Measurements from ENCODE around the gene ADGRG6. TPM values are rescaled to one million over a fixed set of nuclear protein-coding genes. Genes with fewer than 3 reads are reported as not detected.

ADGRG6 gene
- total and polyA plus RNA-seq, 2 donors (not counting 1 experiment from before 2014, with no cell fraction given), result 0.03 TPM; not detected in 1

DNA sequence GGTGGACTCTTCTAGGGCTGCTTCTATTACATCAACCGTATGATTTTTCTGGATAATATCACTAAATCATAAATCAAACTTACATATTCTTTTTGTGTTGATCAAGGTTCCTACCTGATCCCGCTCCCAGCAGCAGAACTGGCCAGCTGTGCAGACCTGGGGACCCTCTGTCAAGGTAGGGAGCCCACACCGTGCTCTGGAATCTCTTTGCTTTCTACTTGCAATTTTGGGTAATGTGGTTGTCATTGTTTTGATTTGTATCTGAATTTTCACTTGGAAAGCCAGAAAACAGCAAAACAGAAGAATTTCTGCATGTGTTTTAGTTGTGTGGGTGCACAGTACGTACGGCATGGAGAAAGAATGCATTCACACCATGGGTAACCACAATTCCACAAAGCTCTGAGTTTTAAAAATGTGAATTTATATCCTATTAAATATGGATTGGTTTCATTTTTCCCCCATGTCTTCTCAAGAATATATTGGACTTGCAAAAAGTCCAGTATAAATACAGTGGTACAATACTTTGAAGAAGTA is 80.1 kb downstream of the ADGRG6 start:
- no peak overlapping the region for H3K4me2 ChIP-seq (replicated peaks; ENCODE audit: low read depth, low read length, poor library complexity, severe bottlenecking)
- no peak for DNase-seq
- H3K4me1 ChIP-seq (ENCODE audit: control insufficient read depth in 2 of 2, insufficient read depth in 2 of 2, low read length in 2 of 2), result no peaks in the 10 kb centered on the region
- Mint-ChIP-seq H3K9me3 (ENCODE audit: insufficient read depth) (no peaks in the 10 kb centered on the region), H3K4me1 (no peaks in the 10 kb centered on the region), H3K4me3 (no peak overlapping the region), H3K27ac (no peak overlapping the region), H3K27me3 (no peaks in the 10 kb centered on the region)
- intact Hi-C loops (cut with micrococcal nuclease), result no loop called here
- ChIA-PET CTCF (no interaction called here), POLR2A (no interaction called here)
- H3K9me3 ChIP-seq (ENCODE audit: control extremely low read depth in 1 of 3, control insufficient read depth in 2 of 3, insufficient read depth in 1 of 3, low read length in 2 of 3), result no peaks in the 10 kb centered on the region
- H4K20me1 ChIP-seq (ENCODE audit: control insufficient read depth, insufficient read depth, low read length, poor library complexity, severe bottlenecking), result no peaks in the 10 kb centered on the region
- H3K27me3 ChIP-seq (replicated peaks in 1 of 4; ENCODE audit: control extremely low read depth in 1 of 4, control insufficient read depth in 3 of 4, insufficient read depth in 4 of 4, low read length in 3 of 4), result no peaks in the 10 kb centered on the region
- ATAC-seq (ENCODE audit: low read depth), result no peak
- H3K79me2 ChIP-seq (ENCODE audit: control insufficient read depth, insufficient read depth, low read length), result no peaks in the 10 kb centered on the region
- H3K36me3 ChIP-seq (replicated peaks in 1 of 2; ENCODE audit: control extremely low read depth in 1 of 2, control insufficient read depth in 1 of 2, extremely low read depth in 1 of 2, insufficient read depth in 2 of 2, low read length in 1 of 2), result no peaks in the 10 kb centered on the region
- 14% methylated on average over 1 of the region's 5 CpGs for WGBS (ENCODE audit: insufficient coverage)
- TF ChIP-seq, protein P1, sequence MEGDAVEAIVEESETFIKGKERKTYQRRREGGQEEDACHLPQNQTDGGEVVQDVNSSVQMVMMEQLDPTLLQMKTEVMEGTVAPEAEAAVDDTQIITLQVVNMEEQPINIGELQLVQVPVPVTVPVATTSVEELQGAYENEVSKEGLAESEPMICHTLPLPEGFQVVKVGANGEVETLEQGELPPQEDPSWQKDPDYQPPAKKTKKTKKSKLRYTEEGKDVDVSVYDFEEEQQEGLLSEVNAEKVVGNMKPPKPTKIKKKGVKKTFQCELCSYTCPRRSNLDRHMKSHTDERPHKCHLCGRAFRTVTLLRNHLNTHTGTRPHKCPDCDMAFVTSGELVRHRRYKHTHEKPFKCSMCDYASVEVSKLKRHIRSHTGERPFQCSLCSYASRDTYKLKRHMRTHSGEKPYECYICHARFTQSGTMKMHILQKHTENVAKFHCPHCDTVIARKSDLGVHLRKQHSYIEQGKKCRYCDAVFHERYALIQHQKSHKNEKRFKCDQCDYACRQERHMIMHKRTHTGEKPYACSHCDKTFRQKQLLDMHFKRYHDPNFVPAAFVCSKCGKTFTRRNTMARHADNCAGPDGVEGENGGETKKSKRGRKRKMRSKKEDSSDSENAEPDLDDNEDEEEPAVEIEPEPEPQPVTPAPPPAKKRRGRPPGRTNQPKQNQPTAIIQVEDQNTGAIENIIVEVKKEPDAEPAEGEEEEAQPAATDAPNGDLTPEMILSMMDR (IDR thresholded peaks at IDR 0.05), result no peak
- TF ChIP-seq EZH2 (IDR thresholded peaks at IDR 0.05; ENCODE audit: borderline replicate concordance, insufficient read depth, low read depth, low read length, poor library complexity, severe bottlenecking), result no peak
- H3K9ac ChIP-seq (ENCODE audit: low read length), result no peak overlapping the region
- no peak overlapping the region for H2AFZ ChIP-seq (ENCODE audit: insufficient read depth, low read depth, low read length, poor library complexity, severe bottlenecking)
- H3K27ac ChIP-seq (ENCODE audit: low read length in 2 of 2), result no peak overlapping the region
- no peak overlapping the region for H3K4me3 ChIP-seq (ENCODE audit: control extremely low read depth in 1 of 5, extremely low read depth in 1 of 5, insufficient read depth in 1 of 5, low read depth in 2 of 5, low read length in 4 of 5)

DNA sequence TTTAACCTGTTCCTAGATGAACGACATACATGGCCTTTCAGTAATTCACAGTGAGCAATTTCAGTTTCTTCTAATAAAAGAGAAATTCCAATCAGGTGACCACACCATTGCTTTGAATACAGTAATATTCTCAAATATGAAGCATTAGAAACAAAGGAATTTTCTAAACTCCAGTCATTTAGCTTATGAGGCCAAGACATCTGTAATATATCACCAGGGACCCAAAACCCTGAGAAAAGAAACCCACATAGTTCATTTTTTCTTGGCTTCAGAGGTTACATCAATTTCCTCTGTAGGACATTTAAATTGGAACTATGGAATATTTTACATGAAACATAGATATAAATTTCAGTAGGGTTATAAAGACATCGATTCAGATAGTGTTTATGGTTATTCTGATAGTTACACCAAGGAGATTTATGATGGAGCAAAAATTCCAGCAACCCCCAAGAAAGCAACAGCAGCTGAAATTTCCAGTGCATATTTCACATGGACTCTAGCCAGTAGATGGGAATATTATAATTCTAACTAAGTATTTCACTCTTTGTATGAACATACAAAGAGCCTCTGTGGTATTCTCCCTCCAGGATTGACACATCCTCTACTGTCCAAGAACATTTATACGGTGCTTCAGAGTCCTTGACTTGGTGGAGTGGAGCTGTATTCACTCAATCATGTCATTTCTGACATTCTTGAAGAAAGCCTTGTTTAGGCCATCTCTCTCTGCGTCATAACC is 82.9 kb downstream of the ADGRG6 start:
- no peak for DNase-seq
- H4K20me1 ChIP-seq (ENCODE audit: control insufficient read depth, insufficient read depth, low read length, poor library complexity, severe bottlenecking), result no peaks in the 10 kb centered on the region
- no peaks in the 10 kb centered on the region for H3K9me3 ChIP-seq (ENCODE audit: control extremely low read depth in 1 of 3, control insufficient read depth in 2 of 3, insufficient read depth in 1 of 3, low read length in 2 of 3)
- Mint-ChIP-seq H3K4me3 (no peak overlapping the region), H3K9me3 (ENCODE audit: insufficient read depth) (no peaks in the 10 kb centered on the region), H3K27ac (no peak overlapping the region), H3K4me1 (no peaks in the 10 kb centered on the region), H3K27me3 (no peaks in the 10 kb centered on the region)
- H3K36me3 ChIP-seq (replicated peaks in 1 of 2; ENCODE audit: control extremely low read depth in 1 of 2, control insufficient read depth in 1 of 2, extremely low read depth in 1 of 2, insufficient read depth in 2 of 2, low read length in 1 of 2), result no peaks in the 10 kb centered on the region
- H3K4me2 ChIP-seq (replicated peaks; ENCODE audit: low read depth, low read length, poor library complexity, severe bottlenecking), result no peak overlapping the region
- no peak for ATAC-seq (ENCODE audit: low read depth)
- no peaks in the 10 kb centered on the region for H3K27me3 ChIP-seq (replicated peaks in 1 of 4; ENCODE audit: control extremely low read depth in 1 of 4, control insufficient read depth in 3 of 4, insufficient read depth in 4 of 4, low read length in 3 of 4)
- H3K9ac ChIP-seq (ENCODE audit: low read length), result no peak overlapping the region
- no peak for TF ChIP-seq EZH2 (IDR thresholded peaks at IDR 0.05; ENCODE audit: borderline replicate concordance, insufficient read depth, low read depth, low read length, poor library complexity, severe bottlenecking)
- TF ChIP-seq, protein P1 (IDR thresholded peaks at IDR 0.05), result no peak
- H2AFZ ChIP-seq (ENCODE audit: insufficient read depth, low read depth, low read length, poor library complexity, severe bottlenecking), result no peak overlapping the region
- H3K4me1 ChIP-seq (ENCODE audit: control insufficient read depth in 2 of 2, insufficient read depth in 2 of 2, low read length in 2 of 2), result no peaks in the 10 kb centered on the region
- no peak overlapping the region for H3K27ac ChIP-seq (ENCODE audit: low read length in 2 of 2)
- intact Hi-C loops (cut with micrococcal nuclease), result no loop called here
- H3K4me3 ChIP-seq (ENCODE audit: control extremely low read depth in 1 of 5, extremely low read depth in 1 of 5, insufficient read depth in 1 of 5, low read depth in 2 of 5, low read length in 4 of 5), result no peak overlapping the region
- no peaks in the 10 kb centered on the region for H3K79me2 ChIP-seq (ENCODE audit: control insufficient read depth, insufficient read depth, low read length)
- 29% methylated on average over 1 of the region's 4 CpGs for WGBS (ENCODE audit: insufficient coverage)
- CTCF ChIA-PET, result no interaction called here
- POLR2A ChIA-PET, result no interaction called here

All from B cell (primary cell).